Kidney (tissue), 14 donors: ENCODE results near the gene PPP1R12A. TPM values are rescaled to one million over a fixed set of nuclear protein-coding genes. Genes with fewer than 3 reads are reported as not detected.

Experiments used
- DNase-seq, 5 donors: peaks; one replicate each; pipeline ENCODE4 v3.0.0-alpha.2; 2013 to 2020
- FAIRE-seq: peaks from 2 replicates; lab custom pipeline; 2012; peaks lifted over from hg19 to GRCh38; lab: Jason Lieb, UNC
- H3K27ac ChIP-seq, 2 donors: one replicate each; pipeline ENCODE4 v1.7.0; 2013; ENCODE audit warnings: low read depth in 2 of 2, low read length in 2 of 2, inconsistent platforms in 1 of 2
- H3K27me3 ChIP-seq: one replicate; pipeline ENCODE4 v1.7.1; 2013; ENCODE audit warnings: low read length, inconsistent platforms; ENCODE audit not compliant: control insufficient read depth, insufficient read depth
- H3K36me3 ChIP-seq, 3 donors: one replicate each; pipeline versions ENCODE4 v1.7.0 to v1.7.1; 2013; ENCODE audit warnings: low read length in 3 of 3, control low read depth in 1 of 3, inconsistent platforms in 1 of 3; ENCODE audit not compliant: insufficient read depth in 3 of 3, control insufficient read depth in 2 of 3
- H3K4me1 ChIP-seq, 3 donors: one replicate each; pipeline versions ENCODE4 v1.7.0 to v1.7.1; 2013; ENCODE audit warnings: low read length in 3 of 3, inconsistent platforms in 1 of 3, low read depth in 1 of 3; ENCODE audit not compliant: control insufficient read depth in 2 of 3, insufficient read depth in 2 of 3
- H3K4me3 ChIP-seq, 3 donors: one replicate each; pipeline versions ENCODE4 v1.7.0 to v1.8.1; 2013; ENCODE audit warnings: low read length in 3 of 3, control low read depth in 1 of 3, inconsistent platforms in 1 of 3
- H3K9ac ChIP-seq, 3 donors: one replicate each; pipeline versions ENCODE4 v1.7.0 to v1.7.1; 2013; ENCODE audit warnings: low read length in 3 of 3, control low read depth in 1 of 3, inconsistent platforms in 1 of 3
- H3K9me3 ChIP-seq, 3 donors: one replicate each; pipeline versions ENCODE4 v1.7.0 to v1.7.1; 2013; ENCODE audit warnings: low read length in 3 of 3, control low read depth in 1 of 3, inconsistent platforms in 1 of 3; ENCODE audit not compliant: control insufficient read depth in 2 of 3, insufficient read depth in 1 of 3
- intact Hi-C: fragments of 100-400 bp; cut with DNase I; formaldehyde crosslinking; loops from one replicate; pipeline ENCODE4 v1.11.1; 2022
- polyA plus RNA-seq: library from polyadenylated mRNA; stranded (reverse); fragments of 350-450 nt; fragmentation: Illumina TruSeq; extraction: RNeasy Lipid Tissue Mini Kit (QIAGEN cat#74804); gene quantifications from one replicate; pipeline ENCODE4 v1.2.3, GENCODE V29; 2014; ENCODE audit warnings: low read depth, low replicate concordance; ENCODE audit not compliant: insufficient read depth
- total RNA-seq: library from RNA; stranded (reverse); fragmentation: NEBNext Ultra II Directional; extraction: Animal tissue kit (Norgen Biotek cat#: 25700); gene quantifications from one replicate; pipeline ENCODE4 v1.2.1, GENCODE V29; 2021
- TF ChIP-seq, protein P1 (sequence below): IDR thresholded peaks from 3 replicates; pipeline ENCODE4 v1.5.1; 2012; ENCODE audit warnings: mild to moderate bottlenecking, moderate library complexity, borderline replicate concordance; ENCODE audit not compliant: insufficient read depth; ENCODE audit errors: extremely low read depth
- donor health status: control.
- donor health status: control.
- donor health status: control.
- donor health status: control.
- donor health status: control.
- donor health status: DM: yes; HTN: yes; CAD: no.
- donor health status: Normal renal cell carcinoma (clear cell type).

The PPP1R12A gene
- total and polyA plus RNA-seq, 2 donors from 2014 or later = 10.3 to 82.5 TPM

DNA sequence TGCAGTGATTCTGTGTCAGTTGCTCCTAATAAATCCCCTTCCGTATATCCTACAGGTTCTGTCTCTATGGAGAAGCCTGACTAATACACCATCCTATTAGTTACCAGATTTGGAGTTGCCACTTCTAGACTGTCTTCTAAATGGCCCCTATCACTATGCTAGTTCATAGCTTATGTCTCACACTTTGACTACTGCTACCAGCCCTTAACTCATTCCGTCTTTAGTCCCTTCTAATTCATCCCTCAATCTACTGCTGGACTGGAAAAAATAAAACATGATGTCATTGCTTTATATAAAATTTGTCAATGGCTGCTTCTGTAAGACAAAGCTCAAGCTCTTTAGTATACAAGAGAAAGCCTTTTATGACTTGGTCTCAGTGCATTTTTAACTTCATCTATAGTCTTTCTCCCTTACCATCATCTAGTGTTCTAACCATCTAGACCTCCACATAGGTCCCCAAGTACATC, 99.5 kb downstream of the PPP1R12A start:
- DNase-seq (no peak), FAIRE-seq (no peak)
- intact Hi-C loops = no loop called here

DNA sequence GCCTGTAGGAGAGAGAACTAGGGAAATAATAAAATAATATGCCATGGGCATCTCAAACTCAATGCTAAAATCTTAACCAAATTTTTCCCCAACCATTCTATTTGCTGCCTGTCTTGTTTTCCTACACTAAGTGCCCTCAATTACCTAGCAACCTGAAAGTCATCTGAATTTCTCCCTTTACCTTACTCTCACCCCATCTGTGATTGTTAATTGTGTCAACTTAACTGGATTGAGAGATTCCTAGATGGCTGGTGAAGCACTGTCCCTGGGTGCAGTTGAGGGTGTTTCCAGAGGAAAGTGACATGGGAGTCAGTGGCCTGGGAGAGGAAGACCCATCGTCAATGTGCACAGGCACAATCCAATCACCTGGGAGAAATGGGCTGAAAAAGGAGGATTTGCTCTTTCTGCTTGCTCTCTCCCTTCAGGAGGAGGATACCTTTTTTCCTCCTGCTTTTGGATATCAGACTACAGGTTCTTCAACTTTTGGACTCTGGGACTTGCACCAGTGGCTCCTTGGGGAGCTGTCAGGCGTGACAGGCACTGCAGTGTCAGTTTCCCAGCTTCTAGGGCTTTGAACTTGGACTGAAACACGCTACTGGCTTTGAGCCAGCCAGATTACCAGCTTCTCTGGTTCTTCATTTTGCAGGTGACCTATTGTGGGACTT, 100.1 kb downstream of the PPP1R12A start:
- Histone ChIP-seq H3K4me1 (peaks cover 0 to 3% (median 0%) of the 10 kb centered on the region in 3 donors), H3K27me3 (no peaks in the 10 kb centered on the region), H3K9ac (no peak overlapping the region), H3K27ac (no peak overlapping the region), H3K4me3 (no peak overlapping the region), H3K36me3 (peaks cover 0 to 8% (median 2%) of the 10 kb centered on the region in 3 donors), H3K9me3 (peaks cover 0 to 9% (median 0%) of the 10 kb centered on the region in 3 donors)
- FAIRE-seq = no peak
- TF ChIP-seq, protein P1, sequence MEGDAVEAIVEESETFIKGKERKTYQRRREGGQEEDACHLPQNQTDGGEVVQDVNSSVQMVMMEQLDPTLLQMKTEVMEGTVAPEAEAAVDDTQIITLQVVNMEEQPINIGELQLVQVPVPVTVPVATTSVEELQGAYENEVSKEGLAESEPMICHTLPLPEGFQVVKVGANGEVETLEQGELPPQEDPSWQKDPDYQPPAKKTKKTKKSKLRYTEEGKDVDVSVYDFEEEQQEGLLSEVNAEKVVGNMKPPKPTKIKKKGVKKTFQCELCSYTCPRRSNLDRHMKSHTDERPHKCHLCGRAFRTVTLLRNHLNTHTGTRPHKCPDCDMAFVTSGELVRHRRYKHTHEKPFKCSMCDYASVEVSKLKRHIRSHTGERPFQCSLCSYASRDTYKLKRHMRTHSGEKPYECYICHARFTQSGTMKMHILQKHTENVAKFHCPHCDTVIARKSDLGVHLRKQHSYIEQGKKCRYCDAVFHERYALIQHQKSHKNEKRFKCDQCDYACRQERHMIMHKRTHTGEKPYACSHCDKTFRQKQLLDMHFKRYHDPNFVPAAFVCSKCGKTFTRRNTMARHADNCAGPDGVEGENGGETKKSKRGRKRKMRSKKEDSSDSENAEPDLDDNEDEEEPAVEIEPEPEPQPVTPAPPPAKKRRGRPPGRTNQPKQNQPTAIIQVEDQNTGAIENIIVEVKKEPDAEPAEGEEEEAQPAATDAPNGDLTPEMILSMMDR = no peak
- peak in 3 of 5 donors; percentile 28 to 41 (median 32) for DNase-seq
- intact Hi-C loops = no loop called here

More for the DNA sequence above, 99.5 kb downstream of the PPP1R12A start:
- Histone ChIP-seq H3K27me3 (no peaks in the 10 kb centered on the region), H3K36me3 (peaks cover 0 to 11% (median 2%) of the 10 kb centered on the region in 3 donors), H3K9me3 (peaks cover 0 to 9% (median 0%) of the 10 kb centered on the region in 3 donors), H3K4me3 (no peak overlapping the region), H3K4me1 (peaks cover 0 to 3% (median 3%) of the 10 kb centered on the region in 3 donors), H3K27ac (no peak overlapping the region), H3K9ac (no peak overlapping the region)
- TF ChIP-seq, protein P1 = no peak

DNA sequence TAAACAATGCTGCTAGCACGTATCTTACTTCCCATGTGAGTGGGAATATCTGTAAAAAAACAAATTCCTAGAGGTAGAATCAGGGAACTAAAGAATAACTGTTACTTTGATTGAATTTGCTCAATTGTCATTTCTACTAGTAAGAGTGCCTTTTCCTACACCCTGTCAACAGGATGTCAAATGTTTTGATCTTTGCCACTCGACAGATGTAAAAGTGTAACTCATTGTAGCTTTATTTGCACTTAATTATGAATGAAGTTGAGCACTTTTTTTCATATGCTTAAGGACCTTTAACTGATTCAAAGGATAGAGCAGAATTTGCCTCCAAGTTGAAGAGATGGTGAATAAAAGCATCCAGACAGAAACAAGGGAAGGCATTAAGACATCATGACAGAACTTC, 104.5 kb downstream of the PPP1R12A start:
- DNase-seq = no peak
- TF ChIP-seq, protein P1 = no peak
- Histone ChIP-seq H3K4me1 (peaks cover 0 to 3% (median 0%) of the 10 kb centered on the region in 3 donors), H3K27me3 (no peaks in the 10 kb centered on the region), H3K4me3 (no peak overlapping the region), H3K36me3 (peaks cover 0 to 2% (median 0%) of the 10 kb centered on the region in 3 donors), H3K9ac (no peak overlapping the region), H3K9me3 (no peaks in the 10 kb centered on the region), H3K27ac (no peak overlapping the region)
- intact Hi-C loops = no loop called here
- FAIRE-seq = no peak
